ENCODE data around the gene USP37.

Gene USP37

GRCh38 chr2:218568190-218569037 lies at the start of gene USP37, which contains the start of gene CNOT9:
USP37 (minus strand) TSS chr2:218568351; CDS start chr2:218558653, 9,698 bp downstream.
CNOT9 (plus strand) TSS chr2:218568839; CDS start chr2:218568955, 116 bp downstream.
- DNase-seq: peak; percentile 85 to 99 (median 97)

DNA sequence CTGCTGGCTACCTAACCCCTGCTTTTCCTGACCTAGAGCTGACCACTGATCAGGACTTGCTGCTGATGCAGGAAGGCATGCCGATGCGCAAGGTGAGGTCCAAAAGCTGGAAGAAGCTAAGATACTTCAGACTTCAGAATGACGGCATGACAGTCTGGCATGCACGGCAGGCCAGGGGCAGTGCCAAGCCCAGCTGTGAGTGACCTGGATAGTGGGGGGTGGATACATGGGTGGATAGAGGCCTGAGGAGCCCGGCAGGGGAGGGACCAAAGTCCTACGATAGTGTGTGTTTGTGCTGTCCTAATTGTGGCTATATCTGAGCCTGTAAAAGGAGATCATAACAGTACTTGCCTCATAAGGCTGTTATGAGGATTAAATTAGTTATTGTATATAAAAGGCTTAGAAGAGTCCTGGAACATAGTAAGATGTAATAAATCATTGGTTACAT lies 47.7 kb upstream of the USP37 start:
- DNase-seq: no peak

DNA sequence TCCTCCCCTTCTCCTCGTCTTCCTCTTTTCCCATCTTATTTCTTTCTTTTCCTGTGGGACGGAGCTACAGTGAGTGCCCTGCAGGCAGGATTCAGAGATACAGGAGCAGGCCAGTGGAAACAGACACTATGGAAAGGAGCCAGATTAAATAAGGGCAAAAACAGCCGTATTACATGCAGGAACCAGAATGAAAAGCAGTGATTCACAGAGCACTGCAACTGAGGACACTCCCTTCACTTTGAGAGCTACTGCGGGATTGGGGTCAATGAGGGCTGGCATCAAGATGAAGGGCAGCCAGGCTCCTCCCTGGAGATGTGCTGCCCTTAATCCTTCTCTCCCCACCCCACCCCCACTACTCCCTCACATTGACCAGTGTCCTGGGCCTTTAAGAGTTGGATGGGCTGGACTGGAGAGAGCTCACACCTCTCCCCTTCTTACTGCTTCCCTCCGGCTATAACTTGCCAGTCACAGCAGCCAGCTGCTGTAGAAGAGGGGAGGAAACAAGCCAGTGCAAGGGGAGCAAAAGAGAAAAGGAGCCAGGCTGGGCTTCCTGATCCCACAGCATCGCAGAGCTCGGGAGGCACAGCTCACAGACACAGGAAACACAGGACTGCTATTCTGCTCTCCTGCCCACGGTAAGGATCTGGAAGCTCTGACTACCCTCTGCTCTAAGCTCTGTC lies 39.4 kb upstream of the USP37 start, which contains the start of gene PLCD4:
Gene PLCD4, plus strand, starts transcription at position 464 of the 680 bp plus-strand sequence. CDS start 7,841 bp downstream, outside the sequence.
- DNase-seq: peak in 8 of 51 donors; percentile 2 to 16 (median 10)

- peak in 3 of 51 donors; percentile 8 to 22 (median 10) for DNase-seq
These were observed 37.3 kb upstream of the USP37 start for GRCh38 chr2:218605432-218605831.

DNA sequence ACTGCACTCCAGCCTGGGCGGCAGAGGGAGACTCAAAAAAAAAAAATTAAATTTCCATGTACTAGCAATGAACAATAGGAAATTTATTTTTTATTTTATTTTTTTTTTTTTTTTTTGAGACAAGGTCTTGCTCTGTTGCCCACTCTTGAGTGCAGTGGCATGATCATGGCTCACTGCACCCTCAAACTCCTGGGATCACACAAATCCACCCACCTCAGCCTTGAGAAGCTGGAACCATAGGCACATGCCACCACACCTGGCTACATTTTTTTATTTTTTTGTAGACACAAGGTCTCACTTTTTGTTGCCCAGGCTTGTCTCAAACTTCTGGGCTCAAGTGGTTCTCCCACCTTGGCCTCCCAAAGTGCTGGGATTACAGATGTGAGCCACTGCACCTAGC lies 17.4 kb upstream of the USP37 start:
- no peak for DNase-seq

GRCh38 chr2:218583983-218584850 lies 16.1 kb upstream of the USP37 start:
- DNase-seq: no peak

DNA sequence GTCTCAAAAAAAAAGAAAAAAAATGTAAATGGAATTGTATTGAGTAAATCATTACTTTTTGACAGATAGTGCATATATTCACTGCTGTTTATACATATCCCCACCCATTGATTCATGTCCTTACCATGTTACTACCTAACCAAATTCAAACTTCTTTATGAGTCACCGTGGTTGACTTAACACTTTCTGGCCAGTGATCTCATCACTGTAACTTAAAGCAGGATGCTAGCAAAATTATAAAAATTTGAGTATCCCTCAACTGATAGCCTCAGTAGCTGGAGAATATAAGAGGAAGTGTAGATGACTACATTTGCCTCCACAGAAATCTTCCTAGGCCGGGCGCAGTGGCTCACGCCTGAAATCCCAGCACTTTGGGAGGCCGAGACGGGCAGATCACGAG lies 13.9 kb upstream of the USP37 start:
- DNase-seq: no peak

DNA sequence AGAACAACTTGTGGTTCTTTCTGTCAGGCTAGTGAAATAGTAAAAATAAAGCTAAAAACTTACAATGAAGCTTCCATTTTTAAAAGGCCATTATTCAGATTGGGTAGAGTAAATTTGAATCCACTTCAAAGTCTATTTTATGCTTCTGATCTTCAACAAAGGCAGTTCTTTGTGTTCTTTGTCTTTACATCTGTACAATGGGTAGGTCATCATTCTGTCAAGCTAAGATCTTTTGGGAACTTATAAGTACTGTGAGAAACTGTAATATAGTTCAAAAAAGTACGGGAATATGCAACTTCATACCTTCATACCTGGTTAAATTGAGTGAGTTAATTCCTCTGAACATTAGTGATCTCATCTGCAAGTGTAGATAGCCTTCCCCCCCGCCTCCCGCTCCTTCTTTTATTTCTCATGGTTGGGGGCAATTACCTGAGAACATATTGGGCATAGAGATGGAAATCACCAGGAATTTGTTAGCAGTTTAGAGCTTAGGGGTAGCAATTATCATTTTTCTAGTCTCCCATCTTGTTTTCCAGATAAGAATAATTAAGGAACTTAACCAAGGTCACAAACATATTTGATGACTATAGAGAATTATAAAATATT lies 10.2 kb upstream of the USP37 start:
- DNase-seq: no peak

- no peak for DNase-seq
These were observed 9.5 kb upstream of the USP37 start for GRCh38 chr2:218577482-218578220.

DNA sequence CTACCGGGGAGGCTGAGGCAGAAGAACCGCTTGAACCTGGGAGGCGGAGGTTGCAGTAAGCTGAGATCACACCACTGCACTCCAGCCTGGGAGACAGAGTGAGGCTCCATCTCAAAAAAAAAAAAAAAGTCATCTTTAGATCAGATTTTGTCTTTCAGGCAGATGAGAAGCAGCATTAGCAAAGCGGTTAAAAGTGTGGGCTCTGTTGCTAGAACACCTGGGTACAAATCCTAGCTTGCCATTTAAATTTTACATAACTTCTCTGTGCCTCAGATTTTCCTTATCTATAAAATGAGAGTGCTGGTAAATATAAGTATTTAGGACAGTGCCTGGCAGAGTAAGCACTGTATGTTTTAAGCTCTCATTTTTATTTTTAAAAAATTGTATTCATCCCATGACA lies 8.7 kb upstream of the USP37 start:
- DNase-seq: no peak

DNA sequence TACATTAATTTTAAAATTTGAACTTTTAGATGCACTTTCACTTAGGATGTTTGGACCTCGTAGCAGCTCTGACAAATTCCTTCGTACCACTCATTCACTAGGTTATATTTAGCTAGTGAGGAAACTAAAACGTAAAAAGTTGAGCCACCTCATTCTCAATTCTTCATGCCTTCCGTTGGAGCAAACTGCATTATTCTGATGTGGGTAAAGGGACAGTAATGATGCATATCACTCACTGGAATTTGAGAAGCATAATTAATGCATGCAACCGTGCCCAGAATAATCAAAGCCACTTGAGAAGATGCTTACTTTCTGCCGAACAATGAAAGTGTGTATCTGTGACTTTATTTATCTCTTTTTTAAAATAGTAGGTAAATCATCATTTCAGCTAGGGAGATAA lies 2.7 kb upstream of the USP37 start:
- DNase-seq: no peak

DNA sequence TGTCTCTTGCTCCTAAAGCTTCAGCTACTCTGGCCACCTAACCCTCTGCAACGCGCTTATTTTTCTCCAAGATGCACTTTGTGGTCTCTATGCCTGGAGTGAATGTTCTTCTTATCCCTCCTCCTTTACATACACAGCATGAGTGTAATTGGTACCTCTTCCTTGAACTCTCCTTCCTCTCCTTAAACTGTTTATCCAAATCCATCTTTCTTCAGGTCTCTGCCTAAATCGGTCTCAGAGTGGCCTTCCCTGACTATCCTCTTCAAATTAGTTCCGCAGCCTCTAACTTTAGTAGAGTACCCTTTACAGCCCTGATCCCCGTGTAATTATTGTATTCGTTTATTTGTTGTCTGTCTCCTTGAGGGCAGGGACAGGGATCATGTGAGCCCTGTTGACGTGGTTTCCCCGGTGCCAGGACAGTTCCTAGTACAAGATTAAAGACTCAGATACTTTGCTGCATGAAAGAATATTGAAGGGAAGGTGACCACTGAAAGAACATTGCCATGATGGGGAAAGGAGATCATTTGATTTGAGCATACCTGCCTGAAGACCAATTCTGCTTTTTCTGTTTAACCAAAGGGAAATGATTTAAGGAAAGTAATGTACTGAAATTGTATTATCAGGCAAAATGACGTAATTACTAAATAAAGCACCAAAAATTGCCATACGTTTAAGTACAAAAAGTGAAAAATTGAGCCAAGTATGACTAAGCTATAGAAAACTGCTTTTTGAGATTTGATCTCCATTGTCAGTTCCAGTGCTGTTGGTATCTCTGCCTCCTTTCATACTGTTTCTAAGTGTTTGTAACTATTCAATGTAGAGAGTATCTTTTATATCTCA lies 1.7 kb upstream of the USP37 start:
- DNase-seq: peak in 5 of 51 donors; percentile 0 to 16 (median 3)

DNA sequence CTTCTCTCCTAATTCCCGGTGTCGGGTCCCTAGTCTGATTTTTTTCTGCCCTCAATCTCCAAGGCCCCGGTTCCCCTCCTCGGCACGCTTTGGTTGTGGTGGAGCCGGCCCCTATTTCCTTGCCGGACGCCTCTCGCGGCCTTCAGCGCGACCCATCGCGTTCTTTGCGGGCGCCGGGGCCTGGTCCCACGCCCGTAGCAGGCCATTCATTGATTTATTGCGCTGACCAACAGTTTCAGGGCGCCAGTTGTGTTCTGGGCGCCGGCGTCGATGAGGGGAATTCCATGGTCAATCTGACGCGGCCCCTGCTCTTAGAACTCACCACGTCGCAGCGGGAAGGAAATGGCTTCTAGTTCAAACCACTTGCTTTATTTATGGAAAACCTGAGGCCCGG lies 884 bp upstream of the USP37 start:
- DNase-seq: peak in 22 of 51 donors; percentile 7 to 74 (median 47)

- DNase-seq: peak in 8 of 51 donors; percentile 43 to 89 (median 65)
These were observed 358 bp downstream of the USP37 start for GRCh38 chr2:218567797-218568189.

DNA sequence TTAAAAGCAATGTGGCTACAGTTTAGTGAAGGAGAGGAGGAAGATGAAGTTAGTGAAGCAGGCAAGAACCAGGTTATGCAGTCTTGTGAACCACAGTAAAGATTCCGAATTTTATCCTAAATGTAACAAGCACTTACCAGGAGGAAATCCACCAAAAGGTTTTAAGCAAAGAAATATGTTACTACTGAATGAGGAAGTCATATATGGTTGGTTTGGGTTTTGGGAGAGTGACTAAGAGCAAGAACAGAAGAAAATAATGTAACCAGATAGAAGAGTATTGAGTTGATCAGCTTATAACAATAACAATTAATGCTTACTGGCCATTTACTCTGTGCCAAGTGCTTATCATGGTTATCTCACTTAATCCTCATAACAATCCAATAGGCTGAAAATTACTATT lies 1.9 kb downstream of the USP37 start:
- no peak for DNase-seq

DNA sequence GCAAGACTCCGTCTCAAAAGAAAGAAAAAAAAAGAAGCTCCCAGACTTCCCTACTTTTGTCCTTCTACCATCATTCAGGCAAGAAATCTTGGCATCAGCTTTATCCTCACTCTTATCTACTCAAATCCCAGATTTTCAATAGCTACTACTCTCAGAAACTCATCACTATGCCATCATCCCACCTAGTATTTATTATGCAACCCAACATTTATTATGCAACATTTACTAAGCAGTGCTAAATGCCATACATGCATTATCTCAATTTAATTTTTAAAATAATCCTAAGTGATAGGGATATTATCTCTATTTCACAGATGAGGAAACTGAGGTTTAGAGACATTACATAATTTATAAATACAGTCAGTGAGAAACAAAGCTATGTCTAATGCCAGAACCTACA lies 4.1 kb downstream of the USP37 start:
- DNase-seq: no peak

DNA sequence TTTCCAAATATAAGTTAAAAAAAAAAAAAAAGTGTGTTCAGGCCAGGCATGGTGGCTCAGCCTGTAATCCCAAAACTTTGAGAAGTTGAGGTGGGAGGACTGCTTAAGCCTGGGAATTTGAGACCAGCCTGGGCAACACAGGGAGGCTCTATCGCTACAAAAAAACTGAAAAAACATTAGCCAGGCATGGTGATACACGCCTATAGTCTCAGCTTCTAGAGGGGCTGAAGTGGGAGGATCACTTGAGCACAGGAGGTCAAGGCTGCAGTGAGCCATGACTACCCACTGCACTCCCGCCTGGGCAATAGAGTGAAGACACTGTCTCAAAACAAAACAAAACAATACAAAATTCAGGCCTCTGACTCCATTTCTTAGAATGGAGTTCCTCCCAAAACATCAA lies 9.2 kb downstream of the USP37 start:
- DNase-seq: no peak

DNA sequence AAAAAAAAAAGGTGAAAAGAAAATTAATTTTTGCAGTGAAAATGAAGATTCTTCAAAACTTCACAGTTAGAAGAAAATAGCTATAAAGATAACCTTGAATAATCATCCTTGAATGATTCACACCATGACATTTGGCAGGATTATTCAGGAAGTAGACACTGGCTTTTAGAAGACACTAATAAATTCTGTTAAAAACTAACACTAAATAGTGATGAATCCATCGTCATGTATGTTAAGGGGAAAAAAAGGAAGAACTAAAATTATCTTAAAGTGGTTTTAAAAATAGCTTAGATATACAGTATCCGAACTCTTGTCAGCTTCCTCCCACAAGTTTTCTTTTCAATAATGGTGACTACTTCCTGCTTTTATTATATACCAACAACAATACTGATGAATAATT lies 10.2 kb downstream of the USP37 start:
- no peak for DNase-seq

DNA sequence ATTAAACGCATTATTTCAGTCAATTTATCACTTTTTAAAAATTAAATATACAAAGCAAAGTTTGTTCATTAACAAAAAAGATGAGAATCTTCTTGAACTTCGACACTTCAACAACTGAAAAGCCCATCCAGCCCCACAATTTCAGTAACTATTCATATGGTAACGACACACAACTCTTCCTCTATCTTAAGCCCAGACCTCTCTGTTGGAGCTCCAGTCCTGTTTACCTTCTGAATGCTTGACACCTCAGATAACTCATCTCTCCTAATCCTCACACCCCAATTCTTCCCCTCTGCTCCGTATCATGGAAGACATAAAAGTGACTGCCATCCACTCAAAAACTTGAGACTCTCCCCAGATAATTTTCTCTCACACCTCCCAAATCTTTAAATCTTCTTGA lies 12.6 kb downstream of the USP37 start:
- DNase-seq: no peak
